Astrocyte of the spinal cord (primary cell): ENCODE data around the gene HS6ST1.

ENCODE experiments used
- DNase-seq: peaks from one replicate; pipeline ENCODE4 v3.0.0; 2011; ENCODE audit warnings: low read depth, low spot score
- H3K4me3 ChIP-seq: 2 replicates; pipeline ENCODE4 v1.5.1; 2011; ENCODE audit warnings: low read depth, mild to moderate bottlenecking, low read length, moderate library complexity
- in situ Hi-C: cut with HindIII; loops from 2 replicates; pipeline ENCODE4 v1.10.0; 2017; ENCODE audit warnings: low sequenced_read_pairs
- TF ChIP-seq, protein P1 (sequence below): IDR thresholded peaks from 2 replicates; pipeline ENCODE4 v1.5.1; 2012; ENCODE audit warnings: low read depth, mild to moderate bottlenecking, low read length, inconsistent platforms

HS6ST1 gene

DNA sequence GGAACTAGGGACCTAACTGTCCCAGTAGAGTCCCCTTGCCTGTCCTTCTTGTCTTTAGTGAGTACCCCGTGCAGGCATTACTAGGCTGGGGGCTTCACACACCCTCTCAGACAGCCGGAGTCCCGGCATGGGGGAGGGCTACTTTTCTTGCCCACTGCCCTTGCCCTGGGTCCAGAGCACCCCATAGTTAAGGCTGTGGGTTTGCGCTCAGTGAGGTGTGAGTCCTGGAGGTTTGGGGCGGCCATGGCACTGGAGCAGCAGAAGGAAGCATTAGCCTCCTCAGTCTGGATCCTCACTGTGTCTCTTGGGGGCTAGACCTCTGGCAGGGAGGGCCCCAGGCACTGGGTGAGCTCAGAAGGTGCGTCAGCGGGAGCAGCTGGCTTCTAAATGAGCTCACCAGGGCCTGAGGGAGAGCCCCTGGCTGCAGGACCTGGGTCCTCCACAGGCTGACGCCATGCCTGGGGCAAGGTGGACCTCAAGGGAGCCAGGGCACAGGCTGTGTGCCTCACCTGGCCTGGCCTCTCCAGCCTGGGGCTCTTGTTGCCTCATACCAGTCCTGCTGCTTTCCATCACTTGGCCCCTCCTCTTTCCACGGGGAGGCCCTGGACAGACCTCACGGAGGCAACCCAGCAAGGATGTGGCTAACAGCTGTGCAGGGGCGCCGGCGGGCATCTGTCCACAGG is 27.4 kb downstream of the HS6ST1 start:
- TF ChIP-seq, protein P1, sequence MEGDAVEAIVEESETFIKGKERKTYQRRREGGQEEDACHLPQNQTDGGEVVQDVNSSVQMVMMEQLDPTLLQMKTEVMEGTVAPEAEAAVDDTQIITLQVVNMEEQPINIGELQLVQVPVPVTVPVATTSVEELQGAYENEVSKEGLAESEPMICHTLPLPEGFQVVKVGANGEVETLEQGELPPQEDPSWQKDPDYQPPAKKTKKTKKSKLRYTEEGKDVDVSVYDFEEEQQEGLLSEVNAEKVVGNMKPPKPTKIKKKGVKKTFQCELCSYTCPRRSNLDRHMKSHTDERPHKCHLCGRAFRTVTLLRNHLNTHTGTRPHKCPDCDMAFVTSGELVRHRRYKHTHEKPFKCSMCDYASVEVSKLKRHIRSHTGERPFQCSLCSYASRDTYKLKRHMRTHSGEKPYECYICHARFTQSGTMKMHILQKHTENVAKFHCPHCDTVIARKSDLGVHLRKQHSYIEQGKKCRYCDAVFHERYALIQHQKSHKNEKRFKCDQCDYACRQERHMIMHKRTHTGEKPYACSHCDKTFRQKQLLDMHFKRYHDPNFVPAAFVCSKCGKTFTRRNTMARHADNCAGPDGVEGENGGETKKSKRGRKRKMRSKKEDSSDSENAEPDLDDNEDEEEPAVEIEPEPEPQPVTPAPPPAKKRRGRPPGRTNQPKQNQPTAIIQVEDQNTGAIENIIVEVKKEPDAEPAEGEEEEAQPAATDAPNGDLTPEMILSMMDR = no peak
- no peak for DNase-seq
- in situ Hi-C loops = no loop called here
- H3K4me3 ChIP-seq = no peak overlapping the region

DNA sequence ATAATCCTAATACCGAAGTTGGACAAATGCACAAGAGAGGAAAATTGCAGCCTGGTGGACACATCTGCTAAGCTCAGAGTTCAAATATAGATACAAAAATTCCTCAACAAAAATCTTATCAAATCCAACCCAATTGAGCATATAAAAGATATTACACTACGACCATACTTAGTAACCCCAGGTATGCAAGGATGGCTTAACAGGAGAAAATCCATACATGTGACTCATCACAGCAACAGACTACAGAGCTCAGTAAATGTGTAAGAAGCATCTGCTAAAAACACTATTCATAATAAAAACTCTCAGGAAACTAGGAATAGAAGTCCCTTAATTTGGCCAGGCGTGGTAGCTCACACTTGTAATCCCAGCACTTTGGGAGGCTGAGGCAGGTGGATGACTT is 28.3 kb downstream of the HS6ST1 start:
- no peak overlapping the region for H3K4me3 ChIP-seq
- TF ChIP-seq, protein P1 = no peak
- no peak for DNase-seq
- in situ Hi-C loops = no loop called here

DNA sequence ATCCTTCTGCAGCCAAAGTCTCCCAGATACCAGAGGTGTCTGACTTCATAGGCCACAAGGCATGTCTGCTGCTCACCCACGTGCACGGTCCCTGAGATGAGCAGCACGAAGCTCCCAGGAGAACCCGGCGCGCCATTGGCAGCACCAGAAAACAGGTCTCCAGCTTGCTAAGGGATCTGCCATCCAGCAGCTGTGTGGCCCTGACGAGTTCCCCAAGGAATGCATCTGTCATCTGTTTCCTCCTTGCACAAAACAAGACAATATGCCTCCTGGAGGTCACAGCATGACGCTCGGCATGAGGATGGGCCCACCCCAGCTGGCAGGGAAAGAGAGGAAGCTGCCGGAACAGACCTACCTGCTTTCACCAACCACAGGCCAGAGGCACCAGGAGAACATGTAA is 29.2 kb downstream of the HS6ST1 start:
- in situ Hi-C loops = no loop called here
- no peak for DNase-seq
- TF ChIP-seq, protein P1 = no peak
- no peak overlapping the region for H3K4me3 ChIP-seq

DNA sequence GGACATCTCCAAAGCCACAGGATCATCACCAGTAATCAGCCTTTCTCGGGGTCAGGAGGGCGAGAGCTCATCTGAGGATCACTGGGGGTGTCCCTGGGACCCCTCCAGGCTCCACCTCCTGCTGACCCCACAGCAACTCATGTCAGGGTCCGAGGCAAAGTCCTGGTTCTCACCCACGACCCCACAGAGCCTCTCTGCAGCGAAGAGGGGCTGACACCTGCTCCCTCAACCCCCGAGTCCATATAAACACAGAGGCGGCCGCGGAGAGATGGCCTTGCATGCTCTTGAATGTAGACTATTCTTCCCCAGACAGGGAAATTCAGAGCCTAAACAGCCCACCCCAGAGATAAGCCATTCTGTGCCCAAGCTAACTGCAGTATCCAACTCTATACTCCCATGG is 29.9 kb downstream of the HS6ST1 start:
- DNase-seq = no peak
- in situ Hi-C loops = no loop called here
- TF ChIP-seq, protein P1 = no peak
- H3K4me3 ChIP-seq = no peak overlapping the region

DNA sequence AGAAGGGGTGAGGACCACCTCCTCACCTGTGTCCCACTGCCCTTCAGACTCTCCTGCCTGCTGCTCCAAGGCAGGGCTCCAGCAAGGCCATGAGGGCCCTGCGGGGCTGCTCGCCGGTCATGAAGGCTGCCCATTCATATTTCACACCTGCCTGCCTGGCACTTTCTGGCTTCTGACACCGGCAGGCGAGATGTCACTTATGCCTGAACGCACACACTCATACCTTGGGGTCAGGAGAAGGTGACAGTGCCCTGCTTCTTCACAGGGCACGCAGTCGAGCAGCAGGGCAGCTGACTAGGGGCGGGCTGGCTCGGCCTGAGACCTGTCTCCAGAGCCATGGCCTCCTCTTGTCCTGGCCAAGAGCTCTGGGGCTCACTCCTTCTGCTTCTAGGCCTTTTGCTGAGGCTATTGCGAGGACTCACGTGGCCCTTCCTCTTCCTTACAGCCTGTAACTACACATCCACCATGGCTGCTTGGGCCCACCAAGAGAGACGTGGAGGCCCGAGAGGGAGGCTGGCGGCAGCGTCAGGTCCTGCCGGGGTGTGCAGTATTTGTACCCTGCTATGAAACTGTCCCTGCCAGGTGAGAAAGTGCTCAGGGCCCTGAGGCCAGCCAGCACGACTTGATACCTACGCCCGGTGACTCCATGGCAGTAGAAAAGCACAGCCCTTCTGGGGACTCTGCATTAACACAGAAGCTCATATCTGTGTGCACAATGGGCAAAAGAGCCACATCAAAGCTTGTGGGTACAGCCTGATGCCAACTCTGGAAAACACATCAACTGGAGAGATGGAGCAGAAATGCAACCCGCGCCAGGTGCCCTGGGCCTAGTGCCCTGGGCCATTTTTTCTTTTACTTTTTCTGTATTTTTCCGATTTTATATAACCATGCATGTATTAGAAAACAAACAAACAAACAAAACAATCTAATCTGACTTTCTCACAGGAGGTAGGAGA is 30.6 kb downstream of the HS6ST1 start:
- H3K4me3 ChIP-seq = no peak overlapping the region
- TF ChIP-seq, protein P1 = no peak
- in situ Hi-C loops = no loop called here
- DNase-seq = no peak

DNA sequence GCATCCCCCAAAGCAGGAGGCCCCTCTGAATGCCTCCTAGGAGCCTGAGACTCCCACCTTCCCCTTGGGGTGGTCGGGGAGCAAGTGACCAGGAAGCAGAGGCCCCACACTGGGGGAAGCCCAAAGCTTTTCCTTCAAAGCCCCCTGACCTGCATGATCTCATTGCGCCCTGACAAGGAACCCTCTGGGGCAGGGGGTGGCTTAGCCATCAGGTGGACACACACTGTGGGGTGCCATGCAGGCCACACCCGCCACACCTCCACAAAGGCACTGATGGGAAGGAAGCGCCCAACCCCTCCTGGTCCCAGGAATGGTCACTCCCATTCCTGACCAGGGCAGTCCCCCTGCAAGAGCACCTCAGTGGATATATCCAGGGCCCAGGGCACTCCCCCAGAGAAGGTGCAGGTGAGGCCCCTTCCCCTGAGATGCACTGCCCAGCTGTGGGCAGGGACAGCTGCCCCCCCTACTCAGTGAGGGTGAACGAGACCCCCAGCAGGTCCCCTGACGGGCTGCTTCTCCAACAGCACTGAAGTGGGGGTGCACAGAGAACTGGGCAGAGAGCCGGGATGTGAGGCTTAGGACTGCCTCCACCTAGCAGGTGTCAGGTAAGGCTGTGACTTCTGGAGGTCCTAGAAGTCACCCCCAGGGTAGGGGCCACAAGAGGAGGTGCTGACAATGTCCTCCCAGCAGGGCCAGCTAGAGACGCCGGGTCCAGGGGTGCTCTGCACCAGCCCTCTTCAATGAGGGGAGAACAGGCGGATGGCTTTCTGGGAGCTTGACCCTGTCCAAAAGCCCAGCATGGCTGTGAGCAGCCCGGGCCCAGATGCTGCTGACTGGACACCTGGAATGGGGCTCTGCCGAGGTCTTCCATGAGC is 31.5 kb downstream of the HS6ST1 start:
- H3K4me3 ChIP-seq = no peak overlapping the region
- in situ Hi-C loops = no loop called here
- TF ChIP-seq, protein P1 = no peak

More for the DNA sequence above, 31.5 kb downstream of the HS6ST1 start:
- no peak for DNase-seq
